Measurements from ENCODE around the gene REXO1.
"Not testable (repeated sequence)": the region's sequence is repeated elsewhere in the genome, so short reads cannot be mapped to it uniquely, and the experiment has no call there.

The REXO1 gene

GRCh38 chr19:1848399-1849131 lies at the start of gene REXO1:
REXO1 (minus strand) TSS chr19:1848483; CDS start chr19:1848358, 125 bp downstream.
- DNase-seq (ENCODE audit: low read depth): peak; percentile 74

- no peak for DNase-seq (ENCODE audit: low read depth)
These were observed 48.2 kb upstream of the REXO1 start for GRCh38 chr19:1896508-1896907.

- no peak for DNase-seq (ENCODE audit: low read depth)
These were observed 45.5 kb upstream of the REXO1 start for GRCh38 chr19:1893791-1894190.

- no peak for DNase-seq (ENCODE audit: low read depth)
These were observed 41.6 kb upstream of the REXO1 start for GRCh38 chr19:1889907-1890306.

GRCh38 chr19:1888385-1888784 lies 40.1 kb upstream of the REXO1 start:
- DNase-seq (ENCODE audit: low read depth): no peak

GRCh38 chr19:1886360-1886759 lies 38.1 kb upstream of the REXO1 start:
- DNase-seq (ENCODE audit: low read depth): not testable (repeated sequence)

GRCh38 chr19:1885398-1886119 lies 37.3 kb upstream of the REXO1 start, which contains the start of gene ABHD17A:
ABHD17A (minus strand) TSS chr19:1885496; CDS start chr19:1881566, 3,930 bp downstream.
- peak; percentile 79 for DNase-seq (ENCODE audit: low read depth)

GRCh38 chr19:1884719-1885334 lies 36.5 kb upstream of the REXO1 start:
- DNase-seq (ENCODE audit: low read depth): no peak

- DNase-seq (ENCODE audit: low read depth): no peak
These were observed 36.0 kb upstream of the REXO1 start for GRCh38 chr19:1884291-1884718.

GRCh38 chr19:1883784-1884183 lies 35.5 kb upstream of the REXO1 start:
- DNase-seq (ENCODE audit: low read depth): no peak

- no peak for DNase-seq (ENCODE audit: low read depth)
These were observed 34.8 kb upstream of the REXO1 start for GRCh38 chr19:1882786-1883692.

GRCh38 chr19:1882089-1882785 lies 34.0 kb upstream of the REXO1 start:
- no peak for DNase-seq (ENCODE audit: low read depth)

GRCh38 chr19:1881393-1882088 lies 33.3 kb upstream of the REXO1 start:
- not testable (repeated sequence) for DNase-seq (ENCODE audit: low read depth)

- no peak for DNase-seq (ENCODE audit: low read depth)
These were observed 32.5 kb upstream of the REXO1 start for GRCh38 chr19:1880611-1881392.

GRCh38 chr19:1879982-1880381 lies 31.7 kb upstream of the REXO1 start:
- not testable (repeated sequence) for DNase-seq (ENCODE audit: low read depth)

GRCh38 chr19:1878583-1878982 lies 30.3 kb upstream of the REXO1 start:
- not testable (repeated sequence) for DNase-seq (ENCODE audit: low read depth)

GRCh38 chr19:1877280-1877660 lies 29.0 kb upstream of the REXO1 start:
- not testable (repeated sequence) for DNase-seq (ENCODE audit: low read depth)

- not testable (repeated sequence) for DNase-seq (ENCODE audit: low read depth)
These were observed 28.4 kb upstream of the REXO1 start for GRCh38 chr19:1876496-1877279.

Measured in fibroblast of the conjunctiva (primary cell).